HEK293 (cell line): Measurements from ENCODE around the gene KCNAB2.

Source experiments
- HOXA7 ChIP-seq: sonication (generic); formaldehyde crosslinking; IDR thresholded peaks from 2 replicates; pipeline ENCODE4 v1.8.1; 2022; ENCODE audit warnings: missing genetic modification reagents, borderline replicate concordance
- ZNF133 ChIP-seq: fragments of 450-650 bp; formaldehyde crosslinking; IDR thresholded peaks from 2 replicates; pipeline ENCODE4 v1.5.1; 2016; ENCODE audit warnings: missing biosample characterization, missing genetic modification characterization
- ZNF146 ChIP-seq: fragments of 450-650 bp; formaldehyde crosslinking; IDR thresholded peaks from 2 replicates; pipeline ENCODE4 v1.5.1; 2016; ENCODE audit warnings: missing biosample characterization, missing genetic modification characterization
- ZNF175 ChIP-seq: fragments of 450-650 bp; formaldehyde crosslinking; IDR thresholded peaks from 2 replicates; pipeline ENCODE4 v1.5.1; 2016; ENCODE audit warnings: missing biosample characterization, missing genetic modification characterization
- ZNF274 ChIP-seq, 2 experiments: fragments of 200-500 bp in 1 of 2; fragments of 450-650 bp in 1 of 2; sonication (Bioruptor generic) in 1 of 2; formaldehyde crosslinking in 1 of 2; IDR thresholded peaks; 2 replicates each; pipeline versions ENCODE4 v1.5.1 to v1.6.1; 2014 to 2016; ENCODE audit warnings: borderline replicate concordance in 1 of 2, inconsistent platforms in 1 of 2, low read length in 1 of 2, missing biosample characterization in 1 of 2, missing genetic modification characterization in 1 of 2
- ZNF302 ChIP-seq: fragments of 450-650 bp; formaldehyde crosslinking; IDR thresholded peaks from 2 replicates; pipeline ENCODE4 v1.5.1; 2016; ENCODE audit warnings: missing biosample characterization, missing genetic modification characterization, low read depth
- ZNF561 ChIP-seq: fragments of 450-650 bp; IDR thresholded peaks from 2 replicates; pipeline ENCODE4 v1.5.1; 2018; ENCODE audit warnings: missing biosample characterization, missing genetic modification characterization, borderline replicate concordance
- ZNF677 ChIP-seq: fragments of 450-650 bp; IDR thresholded peaks from 2 replicates; pipeline ENCODE4 v1.5.0; 2018; ENCODE audit warnings: missing biosample characterization, mild to moderate bottlenecking, missing genetic modification characterization, moderate library complexity
- ZNF791 ChIP-seq: fragments of 450-650 bp; formaldehyde crosslinking; IDR thresholded peaks from 2 replicates; pipeline ENCODE4 v1.5.1; 2016; ENCODE audit warnings: missing biosample characterization, missing genetic modification characterization
- TF ChIP-seq, protein P1 (sequence below): fragments of 450-650 bp; formaldehyde crosslinking; IDR thresholded peaks from 2 replicates; pipeline ENCODE4 v1.5.0; 2017; ENCODE audit warnings: missing biosample characterization, missing genetic modification characterization, borderline replicate concordance
- TF ChIP-seq, protein P2 (sequence below): fragments of 450-650 bp; formaldehyde crosslinking; IDR thresholded peaks from 2 replicates; pipeline ENCODE4 v1.5.1; 2016; ENCODE audit warnings: missing biosample characterization, missing genetic modification characterization
- TF ChIP-seq, protein P3 (sequence below): fragments of 450-650 bp; formaldehyde crosslinking; IDR thresholded peaks from 2 replicates; pipeline ENCODE4 v1.5.1; 2017; ENCODE audit warnings: missing biosample characterization, missing genetic modification characterization
- TF ChIP-seq, protein P4 (sequence below): IDR thresholded peaks from 2 replicates; pipeline ENCODE4 v1.6.1; 2011; ENCODE audit warnings: mild to moderate bottlenecking, low read depth, low read length, borderline replicate concordance

DNA sequence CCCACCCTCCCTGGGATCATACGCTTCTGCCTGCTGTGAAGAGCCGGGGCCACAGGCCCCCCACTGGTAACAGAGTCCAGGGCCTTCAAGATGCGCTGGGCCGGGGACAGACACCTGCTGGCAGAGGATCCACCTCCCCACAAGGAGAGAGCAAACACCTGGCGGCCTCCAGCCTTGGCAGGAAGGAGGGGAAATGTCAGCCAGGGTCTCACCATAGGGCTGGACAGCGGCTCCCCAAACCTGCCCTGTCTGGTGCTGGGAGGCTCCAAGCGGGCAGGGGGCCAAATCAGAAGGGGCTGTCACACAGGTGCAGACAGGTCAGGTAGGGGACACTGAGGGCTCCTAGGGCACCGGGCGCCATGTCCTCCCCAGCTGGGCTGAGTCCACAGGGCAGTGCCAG lies 58.9 kb downstream of the KCNAB2 start:
- TF ChIP-seq, protein P1, sequence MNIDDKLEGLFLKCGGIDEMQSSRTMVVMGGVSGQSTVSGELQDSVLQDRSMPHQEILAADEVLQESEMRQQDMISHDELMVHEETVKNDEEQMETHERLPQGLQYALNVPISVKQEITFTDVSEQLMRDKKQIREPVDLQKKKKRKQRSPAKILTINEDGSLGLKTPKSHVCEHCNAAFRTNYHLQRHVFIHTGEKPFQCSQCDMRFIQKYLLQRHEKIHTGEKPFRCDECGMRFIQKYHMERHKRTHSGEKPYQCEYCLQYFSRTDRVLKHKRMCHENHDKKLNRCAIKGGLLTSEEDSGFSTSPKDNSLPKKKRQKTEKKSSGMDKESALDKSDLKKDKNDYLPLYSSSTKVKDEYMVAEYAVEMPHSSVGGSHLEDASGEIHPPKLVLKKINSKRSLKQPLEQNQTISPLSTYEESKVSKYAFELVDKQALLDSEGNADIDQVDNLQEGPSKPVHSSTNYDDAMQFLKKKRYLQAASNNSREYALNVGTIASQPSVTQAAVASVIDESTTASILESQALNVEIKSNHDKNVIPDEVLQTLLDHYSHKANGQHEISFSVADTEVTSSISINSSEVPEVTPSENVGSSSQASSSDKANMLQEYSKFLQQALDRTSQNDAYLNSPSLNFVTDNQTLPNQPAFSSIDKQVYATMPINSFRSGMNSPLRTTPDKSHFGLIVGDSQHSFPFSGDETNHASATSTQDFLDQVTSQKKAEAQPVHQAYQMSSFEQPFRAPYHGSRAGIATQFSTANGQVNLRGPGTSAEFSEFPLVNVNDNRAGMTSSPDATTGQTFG (tag by site-specific recombination), result no peak
- TF ChIP-seq ZNF302 (tag by site-specific recombination), result no peak
- TF ChIP-seq, protein P2, sequence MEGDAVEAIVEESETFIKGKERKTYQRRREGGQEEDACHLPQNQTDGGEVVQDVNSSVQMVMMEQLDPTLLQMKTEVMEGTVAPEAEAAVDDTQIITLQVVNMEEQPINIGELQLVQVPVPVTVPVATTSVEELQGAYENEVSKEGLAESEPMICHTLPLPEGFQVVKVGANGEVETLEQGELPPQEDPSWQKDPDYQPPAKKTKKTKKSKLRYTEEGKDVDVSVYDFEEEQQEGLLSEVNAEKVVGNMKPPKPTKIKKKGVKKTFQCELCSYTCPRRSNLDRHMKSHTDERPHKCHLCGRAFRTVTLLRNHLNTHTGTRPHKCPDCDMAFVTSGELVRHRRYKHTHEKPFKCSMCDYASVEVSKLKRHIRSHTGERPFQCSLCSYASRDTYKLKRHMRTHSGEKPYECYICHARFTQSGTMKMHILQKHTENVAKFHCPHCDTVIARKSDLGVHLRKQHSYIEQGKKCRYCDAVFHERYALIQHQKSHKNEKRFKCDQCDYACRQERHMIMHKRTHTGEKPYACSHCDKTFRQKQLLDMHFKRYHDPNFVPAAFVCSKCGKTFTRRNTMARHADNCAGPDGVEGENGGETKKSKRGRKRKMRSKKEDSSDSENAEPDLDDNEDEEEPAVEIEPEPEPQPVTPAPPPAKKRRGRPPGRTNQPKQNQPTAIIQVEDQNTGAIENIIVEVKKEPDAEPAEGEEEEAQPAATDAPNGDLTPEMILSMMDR (tag by site-specific recombination), result no peak
- no peak for TF ChIP-seq ZNF561 (tag by site-specific recombination)
- TF ChIP-seq, protein P3, sequence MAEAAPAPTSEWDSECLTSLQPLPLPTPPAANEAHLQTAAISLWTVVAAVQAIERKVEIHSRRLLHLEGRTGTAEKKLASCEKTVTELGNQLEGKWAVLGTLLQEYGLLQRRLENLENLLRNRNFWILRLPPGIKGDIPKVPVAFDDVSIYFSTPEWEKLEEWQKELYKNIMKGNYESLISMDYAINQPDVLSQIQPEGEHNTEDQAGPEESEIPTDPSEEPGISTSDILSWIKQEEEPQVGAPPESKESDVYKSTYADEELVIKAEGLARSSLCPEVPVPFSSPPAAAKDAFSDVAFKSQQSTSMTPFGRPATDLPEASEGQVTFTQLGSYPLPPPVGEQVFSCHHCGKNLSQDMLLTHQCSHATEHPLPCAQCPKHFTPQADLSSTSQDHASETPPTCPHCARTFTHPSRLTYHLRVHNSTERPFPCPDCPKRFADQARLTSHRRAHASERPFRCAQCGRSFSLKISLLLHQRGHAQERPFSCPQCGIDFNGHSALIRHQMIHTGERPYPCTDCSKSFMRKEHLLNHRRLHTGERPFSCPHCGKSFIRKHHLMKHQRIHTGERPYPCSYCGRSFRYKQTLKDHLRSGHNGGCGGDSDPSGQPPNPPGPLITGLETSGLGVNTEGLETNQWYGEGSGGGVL, result no peak
- TF ChIP-seq ZNF146 (tag by site-specific recombination), result no peak
- TF ChIP-seq ZNF133 (tag by site-specific recombination), result no peak
- no peak for TF ChIP-seq ZNF791
- no peak for TF ChIP-seq HOXA7 (CRISPR knock-in tag)
- TF ChIP-seq ZNF274 (IDR thresholded peaks at IDR 0.05; ENCODE audit: low read length), result no peak
- no peak for TF ChIP-seq ZNF274 (tag by site-specific recombination; IDR thresholded peaks at IDR 0.05; ENCODE audit: borderline replicate concordance)
- TF ChIP-seq, protein P4, sequence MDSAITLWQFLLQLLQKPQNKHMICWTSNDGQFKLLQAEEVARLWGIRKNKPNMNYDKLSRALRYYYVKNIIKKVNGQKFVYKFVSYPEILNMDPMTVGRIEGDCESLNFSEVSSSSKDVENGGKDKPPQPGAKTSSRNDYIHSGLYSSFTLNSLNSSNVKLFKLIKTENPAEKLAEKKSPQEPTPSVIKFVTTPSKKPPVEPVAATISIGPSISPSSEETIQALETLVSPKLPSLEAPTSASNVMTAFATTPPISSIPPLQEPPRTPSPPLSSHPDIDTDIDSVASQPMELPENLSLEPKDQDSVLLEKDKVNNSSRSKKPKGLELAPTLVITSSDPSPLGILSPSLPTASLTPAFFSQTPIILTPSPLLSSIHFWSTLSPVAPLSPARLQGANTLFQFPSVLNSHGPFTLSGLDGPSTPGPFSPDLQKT, result no peak
- no peak for TF ChIP-seq ZNF677
- TF ChIP-seq ZNF175 (tag by site-specific recombination), result no peak
